ENCODE measurements around the gene NOL3.

The NOL3 gene

DNA sequence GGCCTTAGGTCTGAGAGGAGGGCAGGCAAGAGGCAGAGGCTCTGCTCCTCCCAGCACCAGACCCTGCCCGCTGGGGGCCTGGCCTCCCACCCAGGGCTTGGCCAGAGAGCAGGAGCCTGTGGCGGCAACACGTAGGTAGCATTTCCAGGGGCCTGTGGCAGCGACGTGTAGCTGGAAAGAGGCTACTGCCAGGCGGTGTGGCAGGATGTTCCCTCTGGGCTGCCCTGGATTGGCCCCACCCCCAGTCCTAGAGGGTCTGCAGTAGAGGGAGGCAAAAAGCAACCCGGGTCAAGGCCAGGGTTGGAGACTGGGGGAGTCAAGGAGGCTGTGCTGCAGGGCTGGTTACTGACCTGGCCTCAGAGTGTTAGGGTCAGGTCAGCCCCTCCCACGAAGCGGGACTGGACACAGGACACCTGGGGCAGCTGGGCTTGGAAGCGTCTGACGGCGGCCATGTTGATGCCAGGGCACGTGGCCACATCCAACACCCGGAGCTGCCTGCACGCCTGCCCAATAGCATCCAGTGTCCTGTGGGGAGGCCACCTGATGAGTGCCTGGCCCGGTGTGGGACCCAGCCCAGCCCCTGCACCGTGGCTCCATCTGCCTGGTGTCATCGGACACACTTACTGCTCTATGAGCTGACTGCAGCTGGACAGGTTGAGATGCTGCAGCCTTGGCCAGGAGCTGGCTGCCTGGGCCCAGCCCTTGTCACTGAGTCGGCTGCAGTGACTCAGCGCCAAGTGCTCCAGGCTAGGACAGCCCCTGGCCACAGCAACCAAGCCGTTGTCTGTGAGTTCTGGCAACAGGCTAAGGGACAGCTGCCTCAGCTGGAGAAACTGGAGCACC lies 37.1 kb downstream of the NOL3 start:
- no peak for DNase-seq

DNA sequence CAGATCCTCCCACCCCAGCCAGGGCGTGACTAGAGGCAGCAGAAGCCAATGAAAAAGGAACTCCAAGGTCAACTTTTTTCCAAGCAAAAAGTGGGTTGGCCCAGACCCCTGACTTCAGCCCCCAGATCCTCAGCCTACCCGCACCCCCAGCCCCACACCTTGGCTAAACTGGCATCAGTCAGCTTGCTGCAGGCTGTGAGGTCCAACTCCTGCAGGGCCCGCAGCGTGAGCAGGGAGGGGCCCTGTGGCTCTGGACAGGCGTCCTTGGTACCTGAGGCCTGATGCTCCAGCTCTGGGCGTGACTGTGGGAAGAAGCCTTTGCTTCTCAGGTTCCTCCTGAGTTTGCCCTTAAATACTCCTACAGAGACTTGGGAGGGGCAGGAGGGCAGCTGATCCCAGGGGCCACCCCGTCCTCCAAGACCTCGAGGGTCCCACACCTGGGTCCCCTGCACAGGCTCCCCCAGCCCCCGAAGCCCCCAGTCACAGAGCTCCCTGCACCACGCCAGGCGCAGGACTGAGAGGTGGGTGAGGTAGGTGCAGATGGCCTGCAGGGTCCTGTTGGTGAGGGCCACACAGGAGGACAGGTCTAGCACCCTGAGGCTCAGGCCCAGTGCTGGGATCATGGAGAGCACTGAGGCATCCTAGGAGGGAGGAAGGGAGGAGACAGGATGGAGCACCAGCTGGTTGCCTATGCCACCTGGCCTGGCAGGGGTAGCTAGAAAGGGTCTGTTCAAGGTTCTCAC lies 38.0 kb downstream of the NOL3 start:
- DNase-seq: no peak

DNA sequence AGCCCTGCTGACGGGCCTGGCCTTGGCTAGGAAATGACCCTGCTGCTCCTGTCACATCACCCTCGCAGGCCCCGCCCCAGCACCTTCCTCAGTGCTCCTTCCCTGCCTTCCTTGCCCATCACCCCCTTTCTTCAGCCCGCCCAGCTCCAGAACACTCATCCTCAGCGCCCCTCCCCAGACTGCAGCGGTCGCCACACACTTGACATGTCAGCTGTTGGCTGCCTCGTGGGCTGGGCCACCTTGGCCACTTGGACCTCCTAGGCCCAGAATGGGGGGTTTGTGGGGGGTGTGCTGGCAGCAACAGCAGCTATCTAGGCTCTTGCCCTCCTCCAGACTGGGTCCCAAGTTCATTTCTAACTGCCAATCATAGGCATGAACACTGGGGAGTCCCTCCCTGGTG lies 39.2 kb downstream of the NOL3 start:
- DNase-seq: no peak

DNA sequence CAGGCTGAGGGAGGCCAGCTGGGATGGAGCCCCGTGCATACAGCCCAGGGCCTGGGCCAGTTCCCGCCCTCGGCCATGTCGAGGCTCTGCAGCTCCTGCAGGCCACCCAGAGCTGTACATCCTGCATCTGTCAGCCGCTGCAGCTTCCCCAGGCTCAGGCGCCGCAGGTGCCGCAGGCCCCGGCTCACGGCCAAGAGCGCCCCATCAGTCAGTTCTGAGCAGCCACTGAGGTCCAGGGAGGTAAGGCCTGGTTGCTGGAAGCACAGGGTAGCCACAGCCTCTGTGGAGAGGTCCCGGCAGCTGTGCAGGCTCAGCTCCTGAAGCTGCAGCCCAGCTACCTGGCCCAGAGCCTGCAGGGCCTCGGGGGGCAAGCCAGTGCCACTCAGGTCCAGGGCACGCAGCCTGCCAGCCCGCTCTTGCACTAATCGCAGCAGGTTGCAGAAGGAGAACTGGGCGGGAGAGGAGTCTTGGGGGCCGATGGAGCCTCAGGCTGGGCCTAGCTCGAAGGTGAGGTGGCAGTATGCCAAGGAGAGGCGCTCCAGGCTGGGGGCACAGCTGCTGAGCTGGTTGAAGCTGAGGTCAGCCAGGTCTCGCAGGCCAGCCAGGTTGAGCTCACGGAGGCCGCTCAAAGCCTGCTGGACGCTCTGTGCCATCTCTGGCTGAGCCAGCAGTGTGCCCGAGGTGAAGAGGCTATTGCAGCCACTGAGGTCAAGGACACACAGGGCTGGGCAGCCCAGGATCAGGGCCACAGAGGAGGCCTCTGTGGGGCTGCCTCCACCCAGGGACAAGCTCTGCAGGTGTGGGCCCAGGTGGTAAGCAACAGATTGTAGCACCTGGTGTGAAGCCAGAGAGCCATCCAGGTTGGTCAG lies 40.0 kb downstream of the NOL3 start:
- no peak for DNase-seq

DNA sequence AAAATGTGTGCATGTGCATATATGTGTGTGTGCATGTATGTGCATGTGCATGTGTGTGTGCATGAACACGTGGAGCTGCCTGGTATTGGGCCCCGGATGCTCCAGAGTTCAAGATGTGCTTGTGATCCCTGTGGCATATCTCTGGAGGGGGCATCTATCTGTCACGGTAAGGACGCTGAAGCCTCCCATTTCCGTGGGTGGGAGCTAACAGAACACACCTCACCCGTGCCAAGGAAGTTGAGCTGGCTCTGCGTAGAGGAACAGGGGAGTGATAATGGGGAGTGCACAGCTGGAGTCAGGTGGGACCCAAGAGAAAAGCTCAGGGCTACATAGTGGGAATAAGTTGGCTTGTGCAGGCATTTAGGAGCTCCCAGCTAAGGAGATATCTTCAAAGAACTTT lies 41.3 kb downstream of the NOL3 start:
- DNase-seq: no peak

DNA sequence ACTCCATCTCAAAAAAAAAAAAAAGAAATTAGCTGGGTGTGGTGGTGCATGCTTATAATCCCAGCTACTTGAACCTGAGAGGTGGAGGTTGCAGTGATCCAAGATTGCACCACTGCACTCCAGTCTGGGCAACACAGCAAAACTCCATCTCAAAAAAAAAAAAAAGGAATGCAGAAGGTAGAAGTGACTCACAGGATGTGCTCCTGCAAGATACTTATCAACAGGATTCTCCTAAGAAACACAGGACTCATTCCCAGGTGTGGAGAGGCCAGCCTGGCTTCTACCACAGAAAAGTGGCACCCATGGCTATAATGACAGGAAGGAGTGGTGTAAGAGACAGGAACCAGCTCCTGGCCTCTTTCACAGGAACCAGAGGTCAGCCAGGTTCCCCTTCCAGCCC lies 42.4 kb downstream of the NOL3 start:
- no peak for DNase-seq

DNA sequence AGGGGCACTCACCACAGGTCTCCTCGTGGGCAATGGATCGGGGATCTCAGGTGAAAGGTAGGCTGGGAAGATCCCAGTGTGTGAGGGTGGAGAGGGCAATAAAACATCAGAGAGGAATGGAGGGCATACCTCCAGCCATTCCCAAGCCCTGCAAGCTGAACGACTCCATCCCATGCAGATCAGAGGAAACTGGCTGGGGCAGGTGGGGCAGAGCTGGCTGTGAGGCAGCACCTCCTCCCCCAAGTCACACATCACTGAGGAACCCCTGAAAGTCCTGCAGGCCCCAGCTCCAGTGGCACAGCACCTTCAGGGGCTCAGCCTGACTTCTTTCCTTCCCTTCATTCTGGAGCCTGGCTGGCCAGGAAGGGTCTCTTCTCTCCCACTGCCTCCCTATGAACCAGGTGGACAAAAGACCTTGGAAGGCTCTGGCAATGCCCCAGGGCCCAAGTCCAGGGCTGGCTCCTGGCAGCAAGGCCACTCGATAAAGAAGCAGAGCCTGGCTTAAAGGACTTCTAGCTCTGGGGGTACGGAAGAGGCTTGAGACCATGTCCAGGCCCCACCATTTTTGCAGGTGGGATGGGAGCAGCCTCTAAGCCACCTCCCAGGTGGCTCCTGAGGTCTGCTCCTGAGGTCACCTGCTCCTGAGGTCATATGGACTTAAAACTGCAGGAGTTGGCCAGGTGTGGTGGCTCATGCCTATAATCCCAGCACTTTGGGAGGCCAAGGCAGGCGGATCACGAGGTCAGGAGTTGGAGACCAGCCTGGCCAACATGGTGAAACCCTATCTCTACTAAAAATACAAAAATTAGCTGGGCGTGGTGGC lies 43.1 kb downstream of the NOL3 start:
- DNase-seq: no peak

DNA sequence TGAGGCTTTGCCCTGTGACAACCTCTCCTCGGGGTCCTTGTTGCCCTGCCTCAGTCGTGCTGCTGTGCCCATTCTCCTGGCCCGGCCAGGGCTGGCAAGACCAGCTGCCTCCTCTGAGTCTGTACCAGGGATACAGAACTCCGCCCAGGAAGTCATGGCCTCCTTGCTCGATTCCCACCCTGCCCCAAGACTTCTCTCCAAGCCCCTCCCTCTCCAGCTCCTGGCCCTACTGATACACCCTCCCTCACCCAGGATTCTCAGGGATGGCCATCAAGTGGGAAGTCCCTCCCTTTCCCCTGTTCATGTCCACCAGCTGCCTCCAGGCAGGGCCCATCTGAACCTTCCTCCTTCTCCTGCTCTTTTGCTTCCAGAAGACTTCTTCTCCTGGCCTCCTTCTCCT lies 45.4 kb downstream of the NOL3 start:
- DNase-seq: no peak

DNA sequence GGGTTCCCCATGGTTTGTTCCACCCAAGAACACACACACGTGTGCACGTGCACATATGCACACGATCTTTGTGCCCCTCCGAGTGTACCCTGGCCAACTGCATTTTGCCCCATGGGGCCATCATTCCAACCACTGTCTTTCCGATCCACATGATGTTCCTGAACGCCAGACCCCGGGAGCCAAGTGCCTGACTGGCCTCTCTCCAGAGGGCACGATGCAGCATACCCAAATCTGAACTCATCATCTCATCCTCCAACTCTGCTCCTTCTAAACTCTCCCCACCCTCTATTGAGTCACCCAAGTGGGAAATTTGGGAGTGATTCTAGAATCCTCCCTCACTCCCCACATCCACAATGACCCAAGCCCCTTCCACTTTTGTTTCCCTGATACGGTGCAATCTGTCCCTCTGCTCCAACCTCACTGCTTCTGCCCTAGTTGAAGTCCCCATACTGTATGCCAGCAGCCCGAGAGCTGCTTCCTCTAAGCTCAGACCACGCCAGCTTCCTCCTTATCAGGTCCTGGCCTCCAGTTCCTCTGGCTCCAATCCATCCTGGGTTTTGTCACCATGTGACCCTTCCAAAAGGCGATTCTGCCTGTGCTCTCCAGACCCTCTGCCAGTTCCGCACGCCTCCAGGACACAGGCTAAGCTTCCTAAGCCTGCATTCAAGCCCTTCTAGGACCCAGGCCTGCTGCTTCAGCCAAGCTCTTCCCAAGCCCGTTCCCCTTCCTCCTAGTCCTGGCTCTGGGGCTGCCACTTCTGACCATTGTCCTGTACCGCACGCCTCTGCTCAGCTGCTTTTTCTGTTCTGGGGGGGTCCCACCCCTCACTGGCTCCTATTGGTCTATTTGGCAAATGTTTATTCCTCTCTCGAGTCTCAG lies 46.5 kb downstream of the NOL3 start:
- DNase-seq: no peak

DNA sequence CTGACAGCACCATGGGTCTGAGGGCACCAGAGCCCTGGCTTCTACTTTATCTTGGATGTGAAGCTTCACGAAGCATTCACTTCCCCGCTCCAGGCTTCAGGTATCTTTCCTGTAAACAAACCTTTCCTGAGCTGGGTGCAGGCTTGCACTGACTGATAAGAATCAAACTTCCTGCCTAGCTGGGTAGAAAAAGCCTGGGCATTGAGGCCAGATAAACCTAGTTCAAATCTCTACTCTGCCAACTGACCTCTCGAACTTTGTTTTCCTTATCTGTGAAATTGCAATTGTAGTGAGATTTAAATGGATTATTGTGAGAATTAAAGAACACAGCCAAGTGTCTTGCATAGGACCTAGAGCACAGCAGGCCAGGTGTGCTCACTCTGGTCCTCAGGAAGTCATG lies 53.7 kb downstream of the NOL3 start:
- no peak for DNase-seq
